A549 (cell line): Measurements from ENCODE around the gene SH2B3.

Source experiments
- ATOH8 ChIP-seq: fragments of 250-450 bp; sonication (Bioruptor Pico); IDR thresholded peaks from 2 replicates; pipeline ENCODE4 v1.5.0; 2020; ENCODE audit warnings: low read depth, mild to moderate bottlenecking, moderate library complexity
- CEBPB ChIP-seq, 2 experiments: fragments of >200 bp in 1 of 2; sonication (Bioruptor Twin) in 1 of 2; formaldehyde crosslinking in 1 of 2; IDR thresholded peaks; 2 replicates each; pipeline ENCODE4 v1.6.1; 2012 to 2016
- CHD2 ChIP-seq: fragments of 150-350 bp; IDR thresholded peaks from 2 replicates; pipeline ENCODE4 v1.6.1; 2014; ENCODE audit warnings: low read length; ENCODE audit not compliant: partially characterized antibody
- EP300 ChIP-seq, 2 experiments: fragments of >200 bp; sonication (Bioruptor Twin); formaldehyde crosslinking; IDR thresholded peaks; 2 replicates in 1 of 2; 3 replicates in 1 of 2; pipeline ENCODE4 v1.6.1; 2016 to 2017
- JUNB ChIP-seq: fragments of >200 bp; sonication (Bioruptor Twin); formaldehyde crosslinking; IDR thresholded peaks from 2 replicates; pipeline ENCODE4 v1.6.1; 2016
- MYC ChIP-seq: IDR thresholded peaks from 2 replicates; pipeline ENCODE4 v1.6.1; 2012; ENCODE audit warnings: mild to moderate bottlenecking, inconsistent platforms, low read length, improper control_type of control experiment, borderline replicate concordance
- POLR2A ChIP-seq: IDR thresholded peaks from 2 replicates; pipeline ENCODE4 v1.6.1; 2012; ENCODE audit warnings: mild to moderate bottlenecking, low read length
- RAD21 ChIP-seq, 2 experiments: fragments of >200 bp in 1 of 2; sonication (Bioruptor Twin) in 1 of 2; formaldehyde crosslinking in 1 of 2; IDR thresholded peaks in 1 of 2; conservative IDR thresholded peaks in 1 of 2; 2 replicates in 1 of 2; 3 replicates in 1 of 2; pipeline ENCODE4 v1.6.1; 2012 to 2018; ENCODE audit warnings: inconsistent platforms in 1 of 2
- REST ChIP-seq: fragments of 200-600 bp; sonication (generic); IDR thresholded peaks from 2 replicates; pipeline ENCODE4 v1.6.1; 2016; ENCODE audit warnings: antibody characterized with exemption, mild to moderate bottlenecking, moderate library complexity
- SMC3 ChIP-seq: fragments of >200 bp; sonication (Bioruptor Twin); formaldehyde crosslinking; IDR thresholded peaks from 3 replicates; pipeline ENCODE4 v1.6.1; 2018; ENCODE audit warnings: inconsistent platforms
- ZFP36 ChIP-seq: fragments of 450-650 bp; IDR thresholded peaks from 2 replicates; pipeline ENCODE4 v1.6.1; 2014; ENCODE audit warnings: borderline replicate concordance; ENCODE audit not compliant: partially characterized antibody
- TF ChIP-seq, protein P1 (sequence below): fragments of 450-650 bp; IDR thresholded peaks from 2 replicates; pipeline ENCODE4 v1.6.1; 2014; ENCODE audit warnings: antibody characterized with exemption
- TF ChIP-seq, protein P2 (sequence below): fragments of >200 bp; sonication (Bioruptor Twin); formaldehyde crosslinking; IDR thresholded peaks from 3 replicates; pipeline ENCODE4 v1.5.1; 2016
- TF ChIP-seq, protein P3 (sequence below): IDR thresholded peaks from 2 replicates; pipeline ENCODE4 v1.6.1; 2012

DNA sequence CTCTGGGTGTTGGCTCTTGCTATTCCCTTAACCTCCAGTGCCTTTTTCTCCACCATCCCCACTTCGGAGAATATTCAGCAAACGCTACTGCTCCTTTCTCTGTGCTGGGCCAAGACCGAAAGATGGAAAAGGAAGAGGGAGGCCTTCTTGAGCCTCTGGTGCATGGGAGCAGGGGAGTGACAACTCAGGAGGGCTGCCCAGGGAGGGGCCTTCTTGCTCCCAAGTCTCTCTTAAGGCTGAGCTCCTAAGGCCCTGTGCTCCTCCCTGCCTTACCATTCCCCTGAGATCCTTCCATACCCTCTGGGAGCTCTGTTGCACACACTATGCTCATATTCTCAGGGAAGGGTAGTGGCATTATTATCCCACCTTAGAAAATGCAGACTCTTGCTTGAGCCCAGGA, 34.9 kb downstream of the SH2B3 start:
- TF ChIP-seq POLR2A (no peak), REST (no peak), ZFP36 (no peak), CHD2 (no peak), MYC (no peak), JUNB (no peak), EP300 (IDR thresholded peaks at IDR 0.05) (no peak), CEBPB (IDR thresholded peaks at IDR 0.05) (no peak), RAD21 (conservative IDR thresholded peaks at IDR 0.05 in 1 of 2, IDR thresholded peaks at IDR 0.05 in 1 of 2) (no peak), SMC3 (no peak), ATOH8 (CRISPR knock-in tag) (no peak)
- TF ChIP-seq, protein P1, sequence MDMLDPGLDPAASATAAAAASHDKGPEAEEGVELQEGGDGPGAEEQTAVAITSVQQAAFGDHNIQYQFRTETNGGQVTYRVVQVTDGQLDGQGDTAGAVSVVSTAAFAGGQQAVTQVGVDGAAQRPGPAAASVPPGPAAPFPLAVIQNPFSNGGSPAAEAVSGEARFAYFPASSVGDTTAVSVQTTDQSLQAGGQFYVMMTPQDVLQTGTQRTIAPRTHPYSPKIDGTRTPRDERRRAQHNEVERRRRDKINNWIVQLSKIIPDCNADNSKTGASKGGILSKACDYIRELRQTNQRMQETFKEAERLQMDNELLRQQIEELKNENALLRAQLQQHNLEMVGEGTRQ, result no peak
- TF ChIP-seq, protein P2, sequence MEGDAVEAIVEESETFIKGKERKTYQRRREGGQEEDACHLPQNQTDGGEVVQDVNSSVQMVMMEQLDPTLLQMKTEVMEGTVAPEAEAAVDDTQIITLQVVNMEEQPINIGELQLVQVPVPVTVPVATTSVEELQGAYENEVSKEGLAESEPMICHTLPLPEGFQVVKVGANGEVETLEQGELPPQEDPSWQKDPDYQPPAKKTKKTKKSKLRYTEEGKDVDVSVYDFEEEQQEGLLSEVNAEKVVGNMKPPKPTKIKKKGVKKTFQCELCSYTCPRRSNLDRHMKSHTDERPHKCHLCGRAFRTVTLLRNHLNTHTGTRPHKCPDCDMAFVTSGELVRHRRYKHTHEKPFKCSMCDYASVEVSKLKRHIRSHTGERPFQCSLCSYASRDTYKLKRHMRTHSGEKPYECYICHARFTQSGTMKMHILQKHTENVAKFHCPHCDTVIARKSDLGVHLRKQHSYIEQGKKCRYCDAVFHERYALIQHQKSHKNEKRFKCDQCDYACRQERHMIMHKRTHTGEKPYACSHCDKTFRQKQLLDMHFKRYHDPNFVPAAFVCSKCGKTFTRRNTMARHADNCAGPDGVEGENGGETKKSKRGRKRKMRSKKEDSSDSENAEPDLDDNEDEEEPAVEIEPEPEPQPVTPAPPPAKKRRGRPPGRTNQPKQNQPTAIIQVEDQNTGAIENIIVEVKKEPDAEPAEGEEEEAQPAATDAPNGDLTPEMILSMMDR, result no peak
- TF ChIP-seq, protein P3, sequence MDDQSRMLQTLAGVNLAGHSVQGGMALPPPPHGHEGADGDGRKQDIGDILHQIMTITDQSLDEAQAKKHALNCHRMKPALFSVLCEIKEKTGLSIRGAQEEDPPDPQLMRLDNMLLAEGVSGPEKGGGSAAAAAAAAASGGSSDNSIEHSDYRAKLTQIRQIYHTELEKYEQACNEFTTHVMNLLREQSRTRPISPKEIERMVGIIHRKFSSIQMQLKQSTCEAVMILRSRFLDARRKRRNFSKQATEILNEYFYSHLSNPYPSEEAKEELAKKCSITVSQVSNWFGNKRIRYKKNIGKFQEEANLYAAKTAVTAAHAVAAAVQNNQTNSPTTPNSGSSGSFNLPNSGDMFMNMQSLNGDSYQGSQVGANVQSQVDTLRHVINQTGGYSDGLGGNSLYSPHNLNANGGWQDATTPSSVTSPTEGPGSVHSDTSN, result no peak
